GM20000 (cell line): Measurements from ENCODE around the gene RPS6KA2.

Source experiments
- DNase-seq: peaks from one replicate; pipeline ENCODE4 v3.0.0; 2012; ENCODE audit warnings: low spot score
- TF ChIP-seq, protein P1 (sequence below): IDR thresholded peaks from 2 replicates; pipeline ENCODE4 v1.5.1; 2012; ENCODE audit warnings: mild to moderate bottlenecking, control low read depth; ENCODE audit errors: extremely low read depth, missing control alignments

The RPS6KA2 gene

GRCh38 chr6:166572370-166573261, 54.4 kb downstream of the RPS6KA2 start:
- DNase-seq, result no peak

GRCh38 chr6:166570929-166571713, 55.9 kb downstream of the RPS6KA2 start:
- TF ChIP-seq, protein P1, sequence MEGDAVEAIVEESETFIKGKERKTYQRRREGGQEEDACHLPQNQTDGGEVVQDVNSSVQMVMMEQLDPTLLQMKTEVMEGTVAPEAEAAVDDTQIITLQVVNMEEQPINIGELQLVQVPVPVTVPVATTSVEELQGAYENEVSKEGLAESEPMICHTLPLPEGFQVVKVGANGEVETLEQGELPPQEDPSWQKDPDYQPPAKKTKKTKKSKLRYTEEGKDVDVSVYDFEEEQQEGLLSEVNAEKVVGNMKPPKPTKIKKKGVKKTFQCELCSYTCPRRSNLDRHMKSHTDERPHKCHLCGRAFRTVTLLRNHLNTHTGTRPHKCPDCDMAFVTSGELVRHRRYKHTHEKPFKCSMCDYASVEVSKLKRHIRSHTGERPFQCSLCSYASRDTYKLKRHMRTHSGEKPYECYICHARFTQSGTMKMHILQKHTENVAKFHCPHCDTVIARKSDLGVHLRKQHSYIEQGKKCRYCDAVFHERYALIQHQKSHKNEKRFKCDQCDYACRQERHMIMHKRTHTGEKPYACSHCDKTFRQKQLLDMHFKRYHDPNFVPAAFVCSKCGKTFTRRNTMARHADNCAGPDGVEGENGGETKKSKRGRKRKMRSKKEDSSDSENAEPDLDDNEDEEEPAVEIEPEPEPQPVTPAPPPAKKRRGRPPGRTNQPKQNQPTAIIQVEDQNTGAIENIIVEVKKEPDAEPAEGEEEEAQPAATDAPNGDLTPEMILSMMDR, result no peak

More at GRCh38 chr6:166572370-166573261, 54.4 kb downstream of the RPS6KA2 start:
- TF ChIP-seq, protein P1, result no peak

GRCh38 chr6:166569206-166569605, 57.8 kb downstream of the RPS6KA2 start:
- TF ChIP-seq, protein P1, result no peak
- no peak for DNase-seq

More at GRCh38 chr6:166570929-166571713, 55.9 kb downstream of the RPS6KA2 start:
- no peak for DNase-seq

DNA sequence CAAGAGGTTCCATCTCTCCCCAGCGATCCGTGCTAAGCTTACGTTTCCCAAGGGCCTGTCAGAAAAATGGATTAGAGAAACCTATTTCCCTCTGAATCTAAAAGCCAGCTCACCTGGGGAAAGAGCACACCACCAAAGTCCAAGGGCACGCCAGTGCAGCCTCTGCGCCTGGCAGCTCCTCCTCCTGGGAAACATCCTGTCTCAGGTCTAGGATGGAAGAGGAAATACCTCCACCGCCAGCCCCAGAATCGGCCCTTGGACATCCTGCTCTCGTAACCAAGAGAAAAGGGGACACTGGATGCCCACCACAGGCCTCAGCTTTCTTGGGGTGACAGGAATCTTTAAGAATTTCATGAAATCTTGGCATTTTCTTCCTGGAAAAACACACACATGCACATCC, 59.2 kb downstream of the RPS6KA2 start:
- DNase-seq, result no peak
- TF ChIP-seq, protein P1, result no peak

DNA sequence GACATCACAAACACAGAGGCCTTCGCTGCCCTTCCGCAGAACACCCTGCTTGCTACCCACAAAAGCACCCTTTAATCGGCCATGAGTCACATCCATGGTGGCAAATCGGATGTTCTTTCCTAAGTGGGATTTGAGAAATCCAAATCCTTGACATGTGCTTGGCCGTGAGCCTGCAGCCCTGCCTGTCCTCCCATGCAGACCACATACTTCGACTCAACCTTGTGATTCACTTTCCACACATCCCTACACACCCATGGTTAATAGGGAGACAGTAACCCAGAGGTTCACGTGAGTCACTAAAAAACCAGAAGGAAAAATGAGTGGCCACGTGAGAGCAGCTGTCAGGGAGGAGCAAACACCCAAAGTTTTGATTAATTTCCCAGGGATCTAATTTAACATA, 59.9 kb downstream of the RPS6KA2 start:
- no peak for DNase-seq
- TF ChIP-seq, protein P1, result no peak

- DNase-seq, result no peak
- TF ChIP-seq, protein P1, result no peak
Observed at GRCh38 chr6:166566026-166567011, 60.7 kb downstream of the RPS6KA2 start.
